ENCODE data around the gene PIEZO1. TPM values are rescaled to one million over a fixed set of nuclear protein-coding genes. Genes with fewer than 3 reads are reported as not detected.

The PIEZO1 gene
- total RNA-seq, 6 experiments from 2014 or later = 238 to 293 (median 264) TPM

- peak; percentile 45 for DNase-seq
- TF ChIP-seq, protein P1, sequence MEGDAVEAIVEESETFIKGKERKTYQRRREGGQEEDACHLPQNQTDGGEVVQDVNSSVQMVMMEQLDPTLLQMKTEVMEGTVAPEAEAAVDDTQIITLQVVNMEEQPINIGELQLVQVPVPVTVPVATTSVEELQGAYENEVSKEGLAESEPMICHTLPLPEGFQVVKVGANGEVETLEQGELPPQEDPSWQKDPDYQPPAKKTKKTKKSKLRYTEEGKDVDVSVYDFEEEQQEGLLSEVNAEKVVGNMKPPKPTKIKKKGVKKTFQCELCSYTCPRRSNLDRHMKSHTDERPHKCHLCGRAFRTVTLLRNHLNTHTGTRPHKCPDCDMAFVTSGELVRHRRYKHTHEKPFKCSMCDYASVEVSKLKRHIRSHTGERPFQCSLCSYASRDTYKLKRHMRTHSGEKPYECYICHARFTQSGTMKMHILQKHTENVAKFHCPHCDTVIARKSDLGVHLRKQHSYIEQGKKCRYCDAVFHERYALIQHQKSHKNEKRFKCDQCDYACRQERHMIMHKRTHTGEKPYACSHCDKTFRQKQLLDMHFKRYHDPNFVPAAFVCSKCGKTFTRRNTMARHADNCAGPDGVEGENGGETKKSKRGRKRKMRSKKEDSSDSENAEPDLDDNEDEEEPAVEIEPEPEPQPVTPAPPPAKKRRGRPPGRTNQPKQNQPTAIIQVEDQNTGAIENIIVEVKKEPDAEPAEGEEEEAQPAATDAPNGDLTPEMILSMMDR (IDR thresholded peaks at IDR 0.05) = peak; percentile 98
- H3K4me1 Mint-ChIP-seq (ENCODE audit: low read depth) = no peaks in the 10 kb centered on the region; the same call in 1 of the 2 replicates
- H3K27me3 Mint-ChIP-seq (ENCODE audit: insufficient read depth) = no peaks in the 10 kb centered on the region; the same call in 1 of the 2 replicates
- no peak overlapping the region for H3K4me3 Mint-ChIP-seq
- H3K36me3 Mint-ChIP-seq (ENCODE audit: low read depth) = no peaks in the 10 kb centered on the region
- H3K27ac Mint-ChIP-seq = no peak overlapping the region
- no peaks in the 10 kb centered on the region for H3K9me3 Mint-ChIP-seq
Measured at GRCh38 chr16:88743693-88744576, 41.1 kb downstream of the PIEZO1 start.

DNA sequence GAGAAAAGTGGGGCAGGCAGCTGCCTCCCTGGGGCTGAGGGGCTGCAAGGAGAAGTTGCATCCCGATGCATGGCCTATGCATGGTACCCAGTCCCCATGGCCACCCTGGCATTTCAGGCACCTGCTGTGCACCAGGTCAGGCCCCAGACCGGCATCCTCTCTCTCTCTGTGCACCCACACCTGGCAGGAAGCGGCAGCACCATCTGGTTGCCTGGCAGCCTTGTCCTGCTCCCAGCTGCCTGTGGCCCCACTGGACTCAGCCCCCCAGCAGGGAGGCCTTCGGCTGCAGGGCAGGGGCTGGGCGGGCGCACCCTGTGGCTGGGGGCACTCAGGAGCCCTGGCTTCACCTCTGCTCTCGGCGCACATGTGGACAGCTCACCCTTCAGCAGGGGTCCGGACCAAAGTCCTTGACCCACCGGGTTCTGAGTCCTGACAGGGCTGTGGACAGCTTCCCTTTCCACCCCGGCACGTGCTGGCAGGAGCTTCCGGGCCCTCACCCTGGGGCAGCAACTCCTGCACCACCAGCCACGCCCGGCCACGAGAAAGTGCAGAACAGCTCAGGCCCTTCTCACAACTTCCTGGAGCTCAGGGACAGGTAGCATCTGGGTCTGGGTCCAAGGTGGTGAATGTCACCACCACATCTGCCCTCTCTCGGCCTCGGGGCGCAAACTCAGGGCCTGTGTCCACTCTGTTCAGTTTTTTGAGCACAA is 42.0 kb downstream of the PIEZO1 start:
- Mint-ChIP-seq H3K36me3 (ENCODE audit: low read depth) (no peaks in the 10 kb centered on the region), H3K4me1 (ENCODE audit: low read depth) (no peaks in the 10 kb centered on the region; the same call in 1 of the 2 replicates), H3K27me3 (ENCODE audit: insufficient read depth) (peaks cover 4% of the 10 kb centered on the region; the same call in 1 of the 2 replicates), H3K4me3 (no peak overlapping the region), H3K9me3 (no peaks in the 10 kb centered on the region), H3K27ac (no peak overlapping the region)
- TF ChIP-seq, protein P1 (IDR thresholded peaks at IDR 0.05) = no peak
- DNase-seq = no peak

DNA sequence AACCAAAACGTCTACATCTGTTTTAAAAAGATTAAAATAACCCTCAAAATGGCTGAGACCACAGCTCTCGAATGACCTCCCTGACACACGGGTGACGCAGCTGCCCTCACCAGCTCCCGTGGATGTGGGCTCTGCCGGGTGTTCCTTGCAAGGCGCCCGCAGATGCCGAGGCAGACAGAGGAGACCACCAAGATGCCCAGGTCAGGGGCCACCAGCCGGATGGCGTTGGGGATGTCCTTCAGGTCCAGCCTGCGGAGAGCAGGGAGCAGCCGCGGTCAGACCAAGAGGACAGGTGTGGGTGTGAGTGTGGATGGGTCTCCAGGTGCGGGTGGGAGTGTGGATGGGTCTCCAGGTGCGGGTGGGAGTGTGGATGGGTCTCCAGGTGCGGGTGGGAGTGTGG is 43.7 kb downstream of the PIEZO1 start:
- Mint-ChIP-seq H3K27ac (no peak overlapping the region), H3K9me3 (no peaks in the 10 kb centered on the region)

DNA sequence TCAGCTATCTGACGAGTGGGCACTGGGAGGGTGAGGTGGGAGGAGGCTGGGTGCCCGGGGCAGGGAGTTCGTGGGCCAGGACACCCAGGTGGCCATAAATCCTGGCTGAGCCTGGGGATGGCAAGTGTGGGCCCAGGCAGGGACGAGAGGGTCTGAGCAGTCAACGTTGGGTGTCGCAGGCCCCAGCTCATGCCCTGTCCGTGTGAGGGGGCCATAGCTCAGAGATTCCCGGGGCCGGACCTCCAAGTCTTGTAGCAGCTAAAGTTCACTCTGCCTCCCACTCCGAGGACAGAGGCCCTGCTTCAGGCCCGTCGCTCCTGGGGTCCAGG is 44.3 kb downstream of the PIEZO1 start:
- Mint-ChIP-seq H3K9me3 (no peaks in the 10 kb centered on the region), H3K4me3 (no peak overlapping the region), H3K27ac (no peak overlapping the region), H3K4me1 (ENCODE audit: low read depth) (no peaks in the 10 kb centered on the region), H3K36me3 (ENCODE audit: low read depth) (no peaks in the 10 kb centered on the region), H3K27me3 (ENCODE audit: insufficient read depth) (peaks cover 4% of the 10 kb centered on the region; the same call in 1 of the 2 replicates)
- DNase-seq = no peak
- TF ChIP-seq, protein P1 (IDR thresholded peaks at IDR 0.05) = no peak

More for the DNA sequence above, 43.7 kb downstream of the PIEZO1 start:
- Mint-ChIP-seq H3K4me3 (no peak overlapping the region), H3K27me3 (ENCODE audit: insufficient read depth) (peaks cover 4% of the 10 kb centered on the region; the same call in 1 of the 2 replicates), H3K36me3 (ENCODE audit: low read depth) (no peaks in the 10 kb centered on the region), H3K4me1 (ENCODE audit: low read depth) (no peaks in the 10 kb centered on the region)
- no peak for DNase-seq
- TF ChIP-seq, protein P1 (IDR thresholded peaks at IDR 0.05) = no peak

DNA sequence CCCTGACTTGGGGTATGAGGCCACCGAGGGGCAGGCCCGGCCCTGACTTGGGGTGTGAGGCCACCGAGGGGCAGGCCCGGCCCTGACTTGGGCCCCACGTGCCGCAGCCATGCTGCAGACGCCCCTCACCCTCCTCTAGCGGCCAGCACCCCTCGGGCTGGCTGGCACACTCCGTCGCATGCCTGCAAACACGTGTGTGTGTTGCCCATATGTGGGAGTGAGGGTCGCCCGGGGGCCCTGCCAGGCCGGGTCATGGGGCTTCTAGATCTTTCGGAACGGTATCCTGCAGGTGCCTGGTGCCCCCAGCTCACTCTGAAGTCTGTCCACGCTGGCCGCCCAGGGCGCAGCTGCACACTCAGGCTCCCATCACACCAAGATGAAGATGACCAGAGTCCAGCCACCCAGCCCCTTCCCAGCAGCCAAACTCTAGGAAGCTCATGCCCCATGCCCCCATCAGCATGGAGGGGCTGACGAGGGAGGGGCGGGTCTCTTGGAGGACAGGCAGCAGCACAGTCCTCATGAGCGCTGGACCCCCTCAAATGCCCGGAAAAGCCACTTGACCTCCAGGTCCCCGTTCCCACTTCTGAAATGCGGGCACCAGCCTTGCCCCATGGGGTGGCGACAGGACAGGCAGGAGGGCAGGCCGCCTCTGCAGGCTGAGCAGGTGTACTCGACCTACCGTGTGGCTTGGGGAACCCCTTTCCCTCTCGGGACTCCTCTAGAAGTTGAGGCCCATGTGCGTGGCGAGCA is 44.9 kb downstream of the PIEZO1 start:
- no peak for DNase-seq
- H3K36me3 Mint-ChIP-seq (ENCODE audit: low read depth) = no peaks in the 10 kb centered on the region
- H3K4me3 Mint-ChIP-seq = no peak overlapping the region
- no peaks in the 10 kb centered on the region for H3K9me3 Mint-ChIP-seq
- peaks cover 4% of the 10 kb centered on the region; the same call in 1 of the 2 replicates for H3K27me3 Mint-ChIP-seq (ENCODE audit: insufficient read depth)
- no peak overlapping the region for H3K27ac Mint-ChIP-seq
- no peaks in the 10 kb centered on the region for H3K4me1 Mint-ChIP-seq (ENCODE audit: low read depth)
- TF ChIP-seq, protein P1 (IDR thresholded peaks at IDR 0.05) = no peak
